ENCODE data around the gene SATL1. TPM values are rescaled to one million over a fixed set of nuclear protein-coding genes. Genes with fewer than 3 reads are reported as not detected.

Gene SATL1
- total RNA-seq, 4 donors from 2014 or later: 0.32 TPM; not detected in 3

DNA sequence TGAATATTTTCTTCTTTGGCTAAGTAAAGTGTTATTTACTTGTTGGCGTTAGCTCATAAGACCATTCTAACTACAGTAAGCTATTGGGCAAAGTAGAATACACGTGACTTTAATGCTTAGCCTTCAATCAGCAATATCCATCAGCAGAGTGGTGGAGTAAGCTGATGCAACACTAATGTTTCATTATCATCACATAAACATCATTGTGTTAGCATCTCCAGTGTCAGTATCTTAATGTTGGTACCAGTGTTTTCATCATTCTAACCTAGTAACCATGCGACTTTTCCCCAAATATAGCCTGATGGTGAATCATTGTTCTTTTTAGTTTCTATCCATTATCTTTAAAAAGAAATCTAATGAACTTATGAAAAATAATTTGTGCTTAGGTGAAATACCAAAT is 191.4 kb downstream of the SATL1 start:
- no peak for DNase-seq
- intact Hi-C loops (cut with DNase I; ENCODE audit: low total_unique reads): no loop called here
- 43% methylated on average over 3 of the region's 3 CpGs; no CpG with 5 or more reads in 1 of the 2 donors for WGBS, 2 donors (ENCODE audit: low coverage in 1 of 2)
- Histone ChIP-seq H3K4me1 (no peaks in the 10 kb centered on the region), H3K27me3 (no peaks in the 10 kb centered on the region), H3K9me3 (no peaks in the 10 kb centered on the region), H3K27ac (no peak overlapping the region), H3K36me3 (no peaks in the 10 kb centered on the region), H3K4me3 (no peak overlapping the region)
- no peak for TF ChIP-seq EP300 (IDR thresholded peaks at IDR 0.05; ENCODE audit: low read depth)
- TF ChIP-seq, protein P1, sequence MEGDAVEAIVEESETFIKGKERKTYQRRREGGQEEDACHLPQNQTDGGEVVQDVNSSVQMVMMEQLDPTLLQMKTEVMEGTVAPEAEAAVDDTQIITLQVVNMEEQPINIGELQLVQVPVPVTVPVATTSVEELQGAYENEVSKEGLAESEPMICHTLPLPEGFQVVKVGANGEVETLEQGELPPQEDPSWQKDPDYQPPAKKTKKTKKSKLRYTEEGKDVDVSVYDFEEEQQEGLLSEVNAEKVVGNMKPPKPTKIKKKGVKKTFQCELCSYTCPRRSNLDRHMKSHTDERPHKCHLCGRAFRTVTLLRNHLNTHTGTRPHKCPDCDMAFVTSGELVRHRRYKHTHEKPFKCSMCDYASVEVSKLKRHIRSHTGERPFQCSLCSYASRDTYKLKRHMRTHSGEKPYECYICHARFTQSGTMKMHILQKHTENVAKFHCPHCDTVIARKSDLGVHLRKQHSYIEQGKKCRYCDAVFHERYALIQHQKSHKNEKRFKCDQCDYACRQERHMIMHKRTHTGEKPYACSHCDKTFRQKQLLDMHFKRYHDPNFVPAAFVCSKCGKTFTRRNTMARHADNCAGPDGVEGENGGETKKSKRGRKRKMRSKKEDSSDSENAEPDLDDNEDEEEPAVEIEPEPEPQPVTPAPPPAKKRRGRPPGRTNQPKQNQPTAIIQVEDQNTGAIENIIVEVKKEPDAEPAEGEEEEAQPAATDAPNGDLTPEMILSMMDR (IDR thresholded peaks at IDR 0.05): no peak
- TF ChIP-seq POLR2AphosphoS5 (IDR thresholded peaks at IDR 0.05): no peak
- no peak for TF ChIP-seq POLR2A (IDR thresholded peaks at IDR 0.05)
- in situ Hi-C loops (cut with MboI; ENCODE audit: low pct_ligation_motif_present in 1 of 4, low pct_unique_long_range_greater_than_20kb in 1 of 4, low sequenced_read_pairs in 3 of 4): no loop called here

DNA sequence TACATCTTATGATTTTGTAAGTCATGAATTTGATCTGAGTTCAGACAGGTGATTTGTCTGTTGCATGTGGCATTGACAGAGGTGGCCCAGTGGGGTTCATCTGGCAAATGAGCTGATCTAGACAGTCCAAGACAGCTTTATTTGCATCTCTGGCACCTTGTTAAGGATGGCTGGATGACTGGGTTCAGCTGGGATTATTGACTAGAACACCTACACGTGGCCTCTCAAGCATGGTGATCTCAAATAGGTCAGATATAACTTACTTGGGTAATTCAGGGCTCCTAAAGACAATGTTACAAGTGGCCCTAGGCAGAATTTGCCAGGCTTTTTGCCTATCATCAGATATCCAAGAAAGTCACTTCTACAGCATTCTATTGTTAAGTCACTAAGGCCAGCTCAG is 192.0 kb downstream of the SATL1 start:
- Histone ChIP-seq H3K4me3 (no peak overlapping the region), H3K27ac (no peak overlapping the region), H3K36me3 (no peaks in the 10 kb centered on the region), H3K4me1 (no peaks in the 10 kb centered on the region), H3K9me3 (no peaks in the 10 kb centered on the region), H3K27me3 (no peaks in the 10 kb centered on the region)
- TF ChIP-seq POLR2AphosphoS5 (IDR thresholded peaks at IDR 0.05) (no peak), POLR2A (IDR thresholded peaks at IDR 0.05) (no peak)
- WGBS, 2 donors (ENCODE audit: low coverage in 1 of 2): 40% methylated on average over 1 of the region's 1 CpG; no CpG with 5 or more reads in 1 of the 2 donors
- in situ Hi-C loops (cut with MboI; ENCODE audit: low pct_ligation_motif_present in 1 of 4, low pct_unique_long_range_greater_than_20kb in 1 of 4, low sequenced_read_pairs in 3 of 4): no loop called here
- intact Hi-C loops (cut with DNase I; ENCODE audit: low total_unique reads): no loop called here
- no peak for DNase-seq

Other genes starting within 250 kb of the SATL1 start
- 10 to 100 TPM in 2 of 4 donors, 1 to 10 TPM in 2; 1.1 to 11.2 (median 7.2) TPM for gene APOOL, start 239.9 kb downstream of the SATL1 start, total RNA-seq
- 1 to 10 TPM in 2 of 4 donors, under 1 TPM in 1, not detected in 1; 1.00 to 3.8 (median 1.1) TPM for gene ZNF711, start 212 bp upstream of the SATL1 start, total RNA-seq
- gene POF1B, start 135.9 kb upstream of the SATL1 start, total RNA-seq: 100 to 1,000 TPM in 3 of 4 donors, 10 to 100 TPM in 1; 40.8 to 140 (median 116) TPM